GM20000 (cell line): ENCODE data around the gene PXT1.
A peak's percentile ranks its signal among the peaks of the same experiment; 100 is the strongest.

Experiments used
- DNase-seq: peaks from one replicate; pipeline ENCODE4 v3.0.0; 2012; ENCODE audit warnings: low spot score
- TF ChIP-seq, protein P1 (sequence below): IDR thresholded peaks from 2 replicates; pipeline ENCODE4 v1.5.1; 2012; ENCODE audit warnings: mild to moderate bottlenecking, control low read depth; ENCODE audit errors: extremely low read depth, missing control alignments

Gene PXT1

GRCh38 chr6:36387440-36388303, 55.0 kb downstream of the PXT1 start, which contains the start of gene ETV7:
TSS of gene ETV7 (minus strand) at chr6:36387669. CDS start at chr6:36387541, 128 bp downstream.
- DNase-seq: peak; percentile 58

DNA sequence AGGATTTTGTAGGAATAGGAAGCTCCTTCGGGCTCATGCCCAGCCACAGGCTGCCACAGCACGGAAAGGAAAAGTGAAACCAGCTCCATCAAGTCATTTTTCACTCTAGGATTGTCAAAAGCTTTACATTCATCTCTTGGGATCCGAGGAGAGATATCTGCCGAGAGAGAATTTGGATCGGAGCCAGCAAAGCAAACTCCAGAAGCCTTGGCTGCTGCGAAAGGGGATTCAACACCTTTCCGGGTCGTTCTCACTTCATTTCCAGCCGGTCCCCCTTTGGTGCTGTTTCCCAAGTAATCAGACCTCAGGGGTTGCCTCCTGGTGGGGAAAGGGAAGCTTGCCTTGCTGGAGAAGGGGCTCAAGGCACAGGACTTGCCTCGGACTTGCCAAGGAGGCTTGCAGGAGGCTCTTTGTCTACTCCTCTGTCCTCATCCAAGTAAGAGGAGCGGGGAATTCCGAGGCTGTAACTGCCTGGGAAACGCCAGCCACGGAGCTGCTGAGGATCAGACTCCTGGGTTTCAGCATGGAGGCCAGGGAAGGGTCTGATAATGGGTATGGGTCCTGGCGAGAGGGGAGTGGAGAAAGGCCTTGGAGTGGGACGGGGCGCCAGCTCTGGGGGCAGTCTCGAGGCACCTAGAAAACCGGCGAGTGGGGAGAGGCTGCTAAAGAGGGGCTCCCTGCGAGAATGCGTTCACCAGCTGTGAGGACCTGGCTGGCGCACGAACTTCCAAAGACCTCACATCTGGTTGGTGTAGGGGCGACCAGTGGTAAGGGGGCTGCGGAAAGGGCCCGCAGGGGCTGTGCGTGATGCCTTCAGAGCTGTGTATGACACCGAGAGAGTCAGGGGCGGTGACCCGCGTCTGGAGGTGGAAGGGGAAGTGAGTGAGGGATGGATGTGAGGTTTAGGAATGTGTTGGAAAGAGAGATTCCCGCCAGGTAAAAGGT, 55.9 kb downstream of the PXT1 start:
- TF ChIP-seq, protein P1, sequence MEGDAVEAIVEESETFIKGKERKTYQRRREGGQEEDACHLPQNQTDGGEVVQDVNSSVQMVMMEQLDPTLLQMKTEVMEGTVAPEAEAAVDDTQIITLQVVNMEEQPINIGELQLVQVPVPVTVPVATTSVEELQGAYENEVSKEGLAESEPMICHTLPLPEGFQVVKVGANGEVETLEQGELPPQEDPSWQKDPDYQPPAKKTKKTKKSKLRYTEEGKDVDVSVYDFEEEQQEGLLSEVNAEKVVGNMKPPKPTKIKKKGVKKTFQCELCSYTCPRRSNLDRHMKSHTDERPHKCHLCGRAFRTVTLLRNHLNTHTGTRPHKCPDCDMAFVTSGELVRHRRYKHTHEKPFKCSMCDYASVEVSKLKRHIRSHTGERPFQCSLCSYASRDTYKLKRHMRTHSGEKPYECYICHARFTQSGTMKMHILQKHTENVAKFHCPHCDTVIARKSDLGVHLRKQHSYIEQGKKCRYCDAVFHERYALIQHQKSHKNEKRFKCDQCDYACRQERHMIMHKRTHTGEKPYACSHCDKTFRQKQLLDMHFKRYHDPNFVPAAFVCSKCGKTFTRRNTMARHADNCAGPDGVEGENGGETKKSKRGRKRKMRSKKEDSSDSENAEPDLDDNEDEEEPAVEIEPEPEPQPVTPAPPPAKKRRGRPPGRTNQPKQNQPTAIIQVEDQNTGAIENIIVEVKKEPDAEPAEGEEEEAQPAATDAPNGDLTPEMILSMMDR: no peak
- DNase-seq: peak; percentile 51

More at GRCh38 chr6:36387440-36388303, 55.0 kb downstream of the PXT1 start, which contains the start of gene ETV7:
- TF ChIP-seq, protein P1: no peak

DNA sequence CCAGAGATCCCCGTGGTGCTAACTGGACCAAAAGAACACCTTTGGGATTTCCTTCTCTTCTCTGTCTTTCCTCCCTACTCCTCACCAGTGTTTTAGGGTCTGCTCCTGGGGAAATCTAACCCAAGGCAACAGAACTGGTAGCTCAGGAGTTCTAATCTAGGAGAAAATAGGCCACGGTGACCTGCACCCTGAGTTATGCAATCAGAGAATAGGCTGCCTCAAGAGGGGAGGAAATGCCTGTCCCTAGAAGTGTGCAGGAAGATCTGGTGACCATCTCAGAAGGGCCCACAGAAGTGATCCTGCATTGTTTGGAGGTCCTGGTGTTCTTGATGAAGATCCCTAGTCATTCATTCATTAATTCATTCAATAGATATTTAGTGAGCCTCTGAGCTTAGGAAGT, 58.6 kb downstream of the PXT1 start:
- TF ChIP-seq, protein P1: no peak
- DNase-seq: no peak

GRCh38 chr6:36383606-36384005, 59.0 kb downstream of the PXT1 start:
- DNase-seq: no peak
- TF ChIP-seq, protein P1: no peak

- TF ChIP-seq, protein P1: no peak
- DNase-seq: no peak
Measured at GRCh38 chr6:36382976-36383375, 59.7 kb downstream of the PXT1 start.

DNA sequence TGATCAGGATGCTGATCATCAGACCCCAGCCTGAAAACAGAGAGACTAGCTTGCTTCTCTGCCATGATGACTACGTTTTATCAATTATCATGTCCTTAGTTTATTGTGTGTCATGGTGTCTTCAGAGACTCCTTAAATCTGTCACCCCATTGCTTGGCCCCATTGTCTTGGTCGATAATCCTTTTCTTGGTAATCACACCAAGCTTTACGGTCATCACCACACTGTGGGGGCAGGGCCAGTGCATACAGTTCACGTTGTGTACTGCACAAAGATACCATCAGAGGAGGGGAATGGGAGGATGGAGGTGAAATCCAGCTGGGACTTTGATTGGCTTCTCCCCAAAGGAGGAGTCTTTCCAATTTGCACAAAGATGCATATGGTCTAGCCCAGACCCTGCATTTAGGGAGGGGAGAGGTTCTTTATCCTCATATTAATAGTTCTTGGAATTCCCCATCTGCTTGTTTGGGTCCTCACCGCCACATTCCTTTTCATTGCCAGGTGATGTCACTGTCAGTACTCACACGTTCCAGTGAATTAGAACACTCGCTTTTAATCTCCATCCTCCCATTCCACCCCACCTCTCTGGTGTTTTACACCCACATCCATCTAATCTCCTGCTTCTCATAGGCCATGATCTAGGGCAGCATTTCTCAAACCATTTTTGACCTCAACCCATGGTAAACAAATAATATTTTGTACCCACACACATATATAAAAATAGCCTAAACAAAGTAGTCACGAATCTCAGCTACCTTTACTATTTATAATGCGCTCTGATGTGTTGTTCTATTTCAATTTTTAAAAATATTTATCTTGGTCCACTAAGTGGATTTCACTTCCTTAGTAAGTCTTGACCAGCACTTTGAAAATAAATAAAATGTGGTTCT, 60.9 kb downstream of the PXT1 start:
- TF ChIP-seq, protein P1: no peak
- no peak for DNase-seq
